ENCODE data around the gene FOXC1.

GRCh38 chr6:1658212-1659005 is 48.7 kb downstream of the FOXC1 start:
- TF ChIP-seq POLR2A (IDR thresholded peaks at IDR 0.05) (no peak), CTCF (IDR thresholded peaks at IDR 0.05) (no peak), EP300 (IDR thresholded peaks at IDR 0.05) (no peak), POLR2AphosphoS5 (IDR thresholded peaks at IDR 0.05) (no peak)
